ENCODE measurements around the gene GPR137C. TPM values are rescaled to one million over a fixed set of nuclear protein-coding genes. Genes with fewer than 3 reads are reported as not detected.
"Not testable (repeated sequence)": the region's sequence is repeated elsewhere in the genome, so short reads cannot be mapped to it uniquely, and the experiment has no call there.

GPR137C gene
- total RNA-seq, 5 donors from 2014 or later (not counting 1 experiment from before 2014, with no cell fraction given) = 0.13 to 0.33 (median 0.15) TPM; not detected in 2

DNA sequence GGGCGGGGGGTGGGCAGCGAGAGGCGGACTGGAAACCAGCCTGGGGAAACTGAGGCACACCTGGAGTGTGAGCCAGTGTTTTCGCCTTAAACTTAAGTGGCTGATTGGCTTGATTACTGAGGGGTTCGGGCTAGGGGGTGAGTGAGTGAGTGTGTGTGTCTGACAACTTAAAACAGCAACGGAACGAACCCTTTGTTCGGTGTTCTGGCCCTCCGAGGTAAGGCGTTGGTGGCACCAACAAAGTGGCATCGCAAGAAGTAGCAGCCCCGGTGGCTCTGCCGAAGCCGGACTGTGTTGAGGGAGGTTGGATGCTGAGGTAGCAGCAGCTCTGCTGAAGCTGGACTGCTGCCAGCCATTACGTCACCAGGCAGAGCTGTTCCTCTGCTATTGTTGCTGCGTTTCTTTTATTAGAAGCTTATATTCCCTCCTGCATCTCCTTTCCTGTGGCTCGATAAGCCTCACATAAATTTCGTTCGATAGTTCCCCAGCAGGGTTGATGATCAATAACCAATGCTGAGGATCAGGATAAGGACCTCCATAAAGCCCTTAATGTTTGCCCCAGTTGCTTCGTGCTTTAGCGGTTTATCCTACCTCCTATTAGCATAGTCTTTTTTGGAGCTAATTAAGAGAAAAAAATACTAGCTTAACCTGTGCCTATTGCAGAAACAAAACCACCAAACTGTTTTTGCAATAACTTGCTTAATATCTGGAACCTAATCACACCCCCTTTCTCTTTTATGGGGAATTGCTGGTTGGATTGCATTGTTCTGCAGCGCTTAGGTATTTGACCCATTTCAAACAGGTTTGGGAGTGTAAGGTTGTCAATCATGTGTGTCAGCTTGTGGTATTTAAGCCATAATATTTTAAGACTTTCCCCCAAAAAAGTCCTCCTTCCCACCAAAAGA, 1.3 kb downstream of the GPR137C start:
- ATAC-seq (replicated peaks in 1 of 4) (peak in 1 of 4 experiments; percentile 12), DNase-seq (peak; percentile 56 to 96 (median 83))
- CTCF ChIA-PET = interaction anchor here (0.7 to 1.6 kb wide), 3 partner anchors 9 to 560 kb away, joined by 3 to 4 read pairs (median 4); no protein-coding TSS in a partner anchor
- POLR2A ChIA-PET = interaction anchor here (0.5 to 1.0 kb wide), 6 partner anchors 37 to 599 kb away, joined by 3 to 4 read pairs (median 3); no protein-coding TSS in a partner anchor
- peaks cover 0 to 15% of the 10 kb centered on the region in 2 donors for H3K27me3 Mint-ChIP-seq
- H3K9me3 Mint-ChIP-seq = peaks cover 0 to 3% (median 0%) of the 10 kb centered on the region in 3 donors
- H3K36me3 ChIP-seq (ENCODE audit: control insufficient read depth in 2 of 2, extremely low read depth in 1 of 2, insufficient read depth in 1 of 2, low read length in 1 of 2) = no peaks in the 10 kb centered on the region
- no peak overlapping the region for H3K27ac ChIP-seq (ENCODE audit: low read length)
- no peaks in the 10 kb centered on the region for H3K36me3 Mint-ChIP-seq
- H3K4me3 ChIP-seq (ENCODE audit: control insufficient read depth in 1 of 2, extremely low read depth in 1 of 2, low read length in 1 of 2) = peak overlapping the region; percentile 76 to 95
- H3K9me3 ChIP-seq = no peaks in the 10 kb centered on the region
- peak overlapping the region; percentile 82 to 91 for H3K27ac Mint-ChIP-seq
- peaks cover 14 to 21% of the 10 kb centered on the region in 2 experiments for H3K4me1 ChIP-seq (ENCODE audit: control insufficient read depth in 1 of 2, extremely low read depth in 1 of 2, insufficient read depth in 2 of 2, low read length in 2 of 2)
- 0% methylated on average over 14 of the region's 22 CpGs for WGBS (ENCODE audit: insufficient coverage)
- peaks cover 27 to 35% (median 28%) of the 10 kb centered on the region in 3 donors for H3K4me1 Mint-ChIP-seq
- no peaks in the 10 kb centered on the region for H3K27me3 ChIP-seq (replicated peaks in 1 of 2; ENCODE audit: control insufficient read depth in 2 of 2, extremely low read depth in 1 of 2, insufficient read depth in 2 of 2, low read length in 1 of 2)
- peak overlapping the region; percentile 93 to 96 (median 94) for H3K4me3 Mint-ChIP-seq

DNA sequence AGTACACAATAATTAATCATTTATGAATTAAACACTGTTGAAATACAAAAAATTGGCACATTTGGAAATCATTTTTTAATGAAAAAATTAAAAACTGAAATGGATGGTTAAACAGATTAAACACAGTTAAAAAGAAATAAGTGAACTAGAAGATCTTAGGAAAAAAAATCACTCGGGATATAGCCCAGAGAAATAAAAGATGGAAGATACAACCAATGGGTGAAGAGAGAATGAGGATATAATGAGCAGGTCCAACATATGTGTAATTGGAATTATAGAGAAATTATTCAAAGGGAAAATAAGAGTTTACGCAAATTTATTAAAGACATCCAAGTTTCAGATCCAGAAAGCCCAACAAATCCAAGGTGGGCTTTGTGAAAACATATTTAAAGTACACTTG, 6.1 kb downstream of the GPR137C start:
- Mint-ChIP-seq H3K27ac (no peak overlapping the region), H3K4me1 (peaks cover 3 to 4% (median 4%) of the 10 kb centered on the region in 3 donors), H3K9me3 (peaks cover 0 to 3% (median 0%) of the 10 kb centered on the region in 3 donors), H3K4me3 (no peak overlapping the region), H3K27me3 (peaks cover 2 to 15% of the 10 kb centered on the region in 2 donors), H3K36me3 (no peaks in the 10 kb centered on the region)
- Histone ChIP-seq H3K27me3 (replicated peaks in 1 of 2; ENCODE audit: control insufficient read depth in 2 of 2, extremely low read depth in 1 of 2, insufficient read depth in 2 of 2, low read length in 1 of 2) (no peaks in the 10 kb centered on the region), H3K9me3 (no peaks in the 10 kb centered on the region), H3K27ac (ENCODE audit: low read length) (no peak overlapping the region), H3K4me3 (ENCODE audit: control insufficient read depth in 1 of 2, extremely low read depth in 1 of 2, low read length in 1 of 2) (no peak overlapping the region), H3K36me3 (ENCODE audit: control insufficient read depth in 2 of 2, extremely low read depth in 1 of 2, insufficient read depth in 1 of 2, low read length in 1 of 2) (no peaks in the 10 kb centered on the region), H3K4me1 (ENCODE audit: control insufficient read depth in 1 of 2, extremely low read depth in 1 of 2, insufficient read depth in 2 of 2, low read length in 2 of 2) (peaks cover 3 to 6% of the 10 kb centered on the region in 2 experiments)
- no peak for DNase-seq
- no CpG with 5 or more reads among the region's 2 CpGs for WGBS (ENCODE audit: insufficient coverage)
- POLR2A ChIA-PET = interaction anchor here in 1 of 2 donors (1.1 kb wide), 1 partner anchor 259 kb away, joined by 4 read pairs; no protein-coding TSS in a partner anchor
- ATAC-seq (replicated peaks in 1 of 4) = no peak
- CTCF ChIA-PET = no interaction called here

DNA sequence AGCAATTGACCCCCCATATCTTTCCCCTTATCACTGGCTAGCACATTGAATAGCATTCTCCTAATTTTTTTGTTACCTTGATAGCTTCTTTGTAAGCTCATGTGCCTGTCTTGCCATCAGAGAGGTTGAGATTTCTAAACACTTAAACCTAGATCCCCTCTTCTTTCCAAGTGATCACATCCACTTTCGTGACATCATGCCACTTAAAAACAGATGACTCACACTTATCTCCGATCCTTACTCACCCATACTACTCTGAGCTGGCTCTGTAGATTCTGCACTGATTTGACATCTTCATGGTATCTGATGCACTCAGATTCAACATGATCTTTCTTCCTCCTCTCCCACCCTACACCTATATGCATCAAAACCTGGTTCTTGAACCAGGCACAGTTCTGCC, 10.5 kb downstream of the GPR137C start:
- Histone ChIP-seq H3K9me3 (no peaks in the 10 kb centered on the region), H3K4me3 (ENCODE audit: control insufficient read depth in 1 of 2, extremely low read depth in 1 of 2, low read length in 1 of 2) (no peak overlapping the region), H3K27me3 (replicated peaks in 1 of 2; ENCODE audit: control insufficient read depth in 2 of 2, extremely low read depth in 1 of 2, insufficient read depth in 2 of 2, low read length in 1 of 2) (peaks cover 0 to 4% of the 10 kb centered on the region in 2 experiments), H3K27ac (ENCODE audit: low read length) (no peak overlapping the region), H3K36me3 (ENCODE audit: control insufficient read depth in 2 of 2, extremely low read depth in 1 of 2, insufficient read depth in 1 of 2, low read length in 1 of 2) (no peaks in the 10 kb centered on the region), H3K4me1 (ENCODE audit: control insufficient read depth in 1 of 2, extremely low read depth in 1 of 2, insufficient read depth in 2 of 2, low read length in 2 of 2) (no peaks in the 10 kb centered on the region)
- Mint-ChIP-seq H3K9me3 (peaks cover 0 to 3% (median 0%) of the 10 kb centered on the region in 3 donors), H3K36me3 (no peaks in the 10 kb centered on the region), H3K27me3 (peaks cover 7 to 10% of the 10 kb centered on the region in 2 donors), H3K4me3 (no peak overlapping the region), H3K4me1 (no peaks in the 10 kb centered on the region), H3K27ac (no peak overlapping the region)
- no peak for ATAC-seq (replicated peaks in 1 of 4)
- POLR2A ChIA-PET = interaction anchor here (0.6 to 1.0 kb wide), 3 partner anchors 11 to 153 kb away, joined by 3 to 5 read pairs (median 3); partner anchors contain the start of genes TXNDC16 (in 2 of the 2) and GPR137C (in 1 of the 2)
- 79% methylated on average over 2 of the region's 2 CpGs for WGBS (ENCODE audit: insufficient coverage)
- no peak for DNase-seq
- CTCF ChIA-PET = interaction anchor here (0.7 to 1.4 kb wide), 3 partner anchors 9 to 614 kb away, joined by 3 to 4 read pairs (median 4); no protein-coding TSS in a partner anchor

DNA sequence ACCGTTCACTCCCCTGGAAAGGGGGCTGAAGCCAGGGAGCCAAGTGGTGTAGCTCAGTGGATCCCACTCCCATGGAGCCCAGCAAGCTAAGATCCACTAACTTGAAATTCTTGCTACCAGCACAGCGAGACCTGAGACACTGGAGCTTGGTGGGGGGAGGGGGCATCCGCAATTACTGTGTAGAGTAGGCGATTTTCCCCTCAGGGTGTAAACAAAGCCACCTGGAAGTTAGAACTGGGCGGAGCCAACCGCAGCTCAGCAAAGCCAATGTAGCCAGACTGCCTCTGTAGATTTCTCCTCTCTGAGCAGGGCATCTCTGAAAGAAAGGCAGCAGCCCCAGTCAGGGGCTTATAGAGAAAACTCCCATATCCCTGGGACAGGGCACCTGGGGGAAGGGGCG, 15.8 kb downstream of the GPR137C start:
- H3K27me3 ChIP-seq (replicated peaks in 1 of 2; ENCODE audit: control insufficient read depth in 2 of 2, extremely low read depth in 1 of 2, insufficient read depth in 2 of 2, low read length in 1 of 2) = peaks cover 0 to 12% of the 10 kb centered on the region in 2 experiments
- H3K4me3 ChIP-seq (ENCODE audit: control insufficient read depth in 1 of 2, extremely low read depth in 1 of 2, low read length in 1 of 2); CTCF ChIA-PET; ATAC-seq (replicated peaks in 1 of 4); H3K4me1 Mint-ChIP-seq; H3K36me3 Mint-ChIP-seq; H3K36me3 ChIP-seq (ENCODE audit: control insufficient read depth in 2 of 2, extremely low read depth in 1 of 2, insufficient read depth in 1 of 2, low read length in 1 of 2); H3K4me1 ChIP-seq (ENCODE audit: control insufficient read depth in 1 of 2, extremely low read depth in 1 of 2, insufficient read depth in 2 of 2, low read length in 2 of 2); H3K4me3 Mint-ChIP-seq; POLR2A ChIA-PET; DNase-seq; H3K27ac Mint-ChIP-seq; H3K27ac ChIP-seq (ENCODE audit: low read length); H3K9me3 ChIP-seq: not testable (repeated sequence)
- 96% methylated on average over 6 of the region's 7 CpGs for WGBS (ENCODE audit: insufficient coverage)
- Mint-ChIP-seq H3K9me3 (peaks cover 20 to 40% (median 33%) of the 10 kb centered on the region in 3 donors), H3K27me3 (peaks cover 21 to 26% of the 10 kb centered on the region in 2 donors)

DNA sequence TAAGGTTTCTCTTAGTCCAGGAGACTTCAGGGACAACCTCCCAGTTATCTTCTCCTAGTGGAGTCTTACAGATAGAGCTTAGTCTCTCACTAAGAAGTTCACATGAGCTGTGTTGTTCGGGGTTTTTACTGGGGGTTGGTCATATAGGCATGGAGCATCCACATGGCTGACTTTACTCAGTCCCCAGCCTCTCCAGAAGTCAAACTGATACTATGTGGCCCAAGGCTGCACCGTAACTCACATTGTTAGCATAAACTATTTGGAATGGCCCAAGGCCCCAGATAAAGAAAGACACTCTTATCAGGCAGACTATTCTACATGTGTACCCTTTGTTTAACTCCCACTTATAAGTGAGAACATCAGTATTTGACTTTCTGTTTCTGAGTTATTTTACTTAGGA, 23.2 kb downstream of the GPR137C start:
- H3K4me1 ChIP-seq (ENCODE audit: control insufficient read depth in 1 of 2, extremely low read depth in 1 of 2, insufficient read depth in 2 of 2, low read length in 2 of 2) = no peaks in the 10 kb centered on the region
- no peak overlapping the region for H3K4me3 ChIP-seq (ENCODE audit: control insufficient read depth in 1 of 2, extremely low read depth in 1 of 2, low read length in 1 of 2)
- Mint-ChIP-seq H3K36me3 (no peaks in the 10 kb centered on the region), H3K27ac (no peak overlapping the region), H3K4me3 (no peak overlapping the region), H3K27me3 (peaks cover 5 to 12% of the 10 kb centered on the region in 2 donors), H3K4me1 (no peaks in the 10 kb centered on the region), H3K9me3 (peaks cover 8 to 30% (median 20%) of the 10 kb centered on the region in 3 donors)
- ATAC-seq (replicated peaks in 1 of 4) = no peak
- H3K36me3 ChIP-seq (ENCODE audit: control insufficient read depth in 2 of 2, extremely low read depth in 1 of 2, insufficient read depth in 1 of 2, low read length in 1 of 2) = no peaks in the 10 kb centered on the region
- no peak overlapping the region for H3K27ac ChIP-seq (ENCODE audit: low read length)
- ChIA-PET CTCF (interaction anchor here in 1 of 2 donors (0.6 kb wide), 1 partner anchor 21 kb away, joined by 3 read pairs; no protein-coding TSS in a partner anchor), POLR2A (no interaction called here)
- 100% methylated on average over 1 of the region's 2 CpGs for WGBS (ENCODE audit: insufficient coverage)
- H3K27me3 ChIP-seq (replicated peaks in 1 of 2; ENCODE audit: control insufficient read depth in 2 of 2, extremely low read depth in 1 of 2, insufficient read depth in 2 of 2, low read length in 1 of 2) = no peaks in the 10 kb centered on the region
- DNase-seq = no peak
- H3K9me3 ChIP-seq = no peaks in the 10 kb centered on the region

DNA sequence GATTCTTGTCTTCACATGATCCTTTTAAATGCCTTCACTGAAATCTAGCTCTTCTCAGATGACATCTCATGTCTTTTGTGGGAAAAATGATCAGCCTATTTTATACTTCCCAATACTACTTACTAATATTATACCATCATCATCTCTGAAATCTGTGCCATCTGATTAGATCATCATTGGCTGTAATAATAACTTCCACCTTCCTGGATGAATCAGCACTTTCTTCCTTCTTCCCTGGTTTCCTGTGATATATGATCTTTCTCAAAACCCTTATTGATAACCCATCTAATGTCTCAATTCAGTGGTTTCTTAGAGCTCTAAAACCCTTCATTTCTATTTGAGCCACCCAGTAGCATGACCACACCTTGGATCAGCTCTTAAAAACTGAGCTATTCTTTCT, 30.9 kb downstream of the GPR137C start:
- no peaks in the 10 kb centered on the region for H3K36me3 ChIP-seq (ENCODE audit: control insufficient read depth in 2 of 2, extremely low read depth in 1 of 2, insufficient read depth in 1 of 2, low read length in 1 of 2)
- H3K4me1 Mint-ChIP-seq = no peaks in the 10 kb centered on the region
- ATAC-seq (replicated peaks in 1 of 4) (no peak), DNase-seq (no peak)
- ChIA-PET POLR2A (no interaction called here), CTCF (interaction anchor here in 1 of 2 donors (0.6 to 0.7 kb wide), 2 partner anchors 9 to 292 kb away, joined by 3 read pairs; no protein-coding TSS in a partner anchor)
- H3K36me3 Mint-ChIP-seq = no peaks in the 10 kb centered on the region
- no peaks in the 10 kb centered on the region for H3K9me3 Mint-ChIP-seq
- H3K27me3 ChIP-seq (replicated peaks in 1 of 2; ENCODE audit: control insufficient read depth in 2 of 2, extremely low read depth in 1 of 2, insufficient read depth in 2 of 2, low read length in 1 of 2) = no peaks in the 10 kb centered on the region
- no peaks in the 10 kb centered on the region for H3K4me1 ChIP-seq (ENCODE audit: control insufficient read depth in 1 of 2, extremely low read depth in 1 of 2, insufficient read depth in 2 of 2, low read length in 2 of 2)
- no peaks in the 10 kb centered on the region for H3K9me3 ChIP-seq
- no peak overlapping the region for H3K27ac ChIP-seq (ENCODE audit: low read length)
- no peak overlapping the region for H3K4me3 ChIP-seq (ENCODE audit: control insufficient read depth in 1 of 2, extremely low read depth in 1 of 2, low read length in 1 of 2)
- no peak overlapping the region for H3K4me3 Mint-ChIP-seq
- H3K27me3 Mint-ChIP-seq = no peaks in the 10 kb centered on the region
- H3K27ac Mint-ChIP-seq = no peak overlapping the region
